GM21723 (cell line): ENCODE measurements around the gene CAMK2D.
A peak's percentile ranks its signal among the peaks of the same experiment; 100 is the strongest.

Experiments used
- ATAC-seq: cut with Tn5 transposase; IDR thresholded peaks from one replicate; pipeline ENCODE4 v1.9.1; 2021; ENCODE audit warnings: mild to moderate bottlenecking, moderate library complexity; ENCODE audit not compliant: unreplicated experiment

CAMK2D gene

GRCh38 chr4:113614414-113614813 is 147.1 kb downstream of the CAMK2D start:
- no peak for ATAC-seq

GRCh38 chr4:113613503-113613902 is 148.0 kb downstream of the CAMK2D start:
- ATAC-seq: no peak

- no peak for ATAC-seq
Observed at GRCh38 chr4:113610537-113610936, 151.0 kb downstream of the CAMK2D start.

- ATAC-seq: peak; percentile 72
Observed at GRCh38 chr4:113607998-113608397, 153.5 kb downstream of the CAMK2D start.

GRCh38 chr4:113607147-113607720 is 154.3 kb downstream of the CAMK2D start:
- no peak for ATAC-seq

- ATAC-seq: no peak
Observed at GRCh38 chr4:113604955-113605354, 156.6 kb downstream of the CAMK2D start.

GRCh38 chr4:113603911-113604310 is 157.6 kb downstream of the CAMK2D start:
- no peak for ATAC-seq

- no peak for ATAC-seq
Observed at GRCh38 chr4:113602646-113603228, 158.8 kb downstream of the CAMK2D start.

GRCh38 chr4:113601636-113602035 is 159.9 kb downstream of the CAMK2D start:
- no peak for ATAC-seq

GRCh38 chr4:113596396-113596795 is 165.1 kb downstream of the CAMK2D start:
- no peak for ATAC-seq

GRCh38 chr4:113594231-113594556 is 167.3 kb downstream of the CAMK2D start:
- no peak for ATAC-seq

- ATAC-seq: peak; percentile 76
Observed at GRCh38 chr4:113593400-113594230, 167.9 kb downstream of the CAMK2D start.

- no peak for ATAC-seq
Observed at GRCh38 chr4:113591982-113592381, 169.6 kb downstream of the CAMK2D start.

GRCh38 chr4:113588895-113589668 is 172.5 kb downstream of the CAMK2D start:
- ATAC-seq: peak; percentile 59

GRCh38 chr4:113587640-113588275 is 173.8 kb downstream of the CAMK2D start:
- no peak for ATAC-seq

- ATAC-seq: no peak
Observed at GRCh38 chr4:113587156-113587555, 174.4 kb downstream of the CAMK2D start.

- ATAC-seq: no peak
Observed at GRCh38 chr4:113586072-113586471, 175.5 kb downstream of the CAMK2D start.

GRCh38 chr4:113584407-113585150 is 177.0 kb downstream of the CAMK2D start:
- ATAC-seq: no peak

GRCh38 chr4:113582737-113583136 is 178.8 kb downstream of the CAMK2D start:
- no peak for ATAC-seq

GRCh38 chr4:113579360-113579759 is 182.2 kb downstream of the CAMK2D start:
- no peak for ATAC-seq
